NOMO-1 treated with DMSO at 0.1 percent for 48 hours (cell line): ENCODE measurements around the gene AUTS2.
A peak's percentile ranks its signal among the peaks of the same experiment; 100 is the strongest.

Experiments used
- DNase-seq: peaks from one replicate; lab custom pipeline; 2025; ENCODE audit not compliant: unreplicated experiment; lab: John Stamatoyannopoulos, UW

The AUTS2 gene

GRCh38 chr7:70214071-70214470, 615.8 kb downstream of the AUTS2 start:
- no peak for DNase-seq

DNA sequence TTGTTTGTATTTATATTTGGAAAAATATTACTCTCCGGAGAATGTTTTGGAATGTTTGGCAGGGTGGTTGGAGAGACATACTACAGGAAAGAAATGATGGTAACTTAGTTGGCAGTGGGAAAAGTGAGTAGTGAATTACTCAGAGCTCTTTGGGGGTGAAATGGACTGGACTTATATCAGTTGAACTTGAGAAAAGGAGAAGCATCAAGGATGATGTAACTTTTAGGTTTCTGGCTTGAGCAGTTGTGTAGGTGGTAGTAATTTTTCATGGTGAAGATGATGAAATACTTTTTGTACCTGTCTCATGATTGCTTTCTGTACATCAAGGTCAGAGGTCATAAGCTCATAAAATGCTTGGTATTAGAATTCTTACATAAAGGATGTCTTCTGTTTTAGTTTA, 617.2 kb downstream of the AUTS2 start:
- DNase-seq: peak; percentile 12

- no peak for DNase-seq
Observed at GRCh38 chr7:70217571-70217970, 619.3 kb downstream of the AUTS2 start.

DNA sequence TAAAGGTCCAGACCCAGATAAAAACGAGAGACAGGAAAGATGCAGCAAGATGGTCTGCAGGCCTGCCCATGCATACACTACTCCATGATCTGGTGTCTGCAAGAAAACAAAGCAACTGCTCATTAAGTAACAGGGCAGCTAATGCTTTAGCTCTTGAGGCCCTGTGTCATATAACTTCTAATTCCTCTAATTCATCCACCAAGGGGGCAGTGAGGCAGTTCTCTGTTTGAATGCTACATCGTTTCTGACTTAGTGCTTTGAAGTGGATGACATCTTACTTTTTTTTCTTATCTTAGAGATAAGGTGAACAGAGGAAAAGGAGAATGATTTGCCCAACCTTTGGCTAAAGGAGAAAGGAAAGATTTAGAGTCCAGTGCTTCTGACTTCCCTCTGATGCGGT, 619.7 kb downstream of the AUTS2 start:
- no peak for DNase-seq

DNA sequence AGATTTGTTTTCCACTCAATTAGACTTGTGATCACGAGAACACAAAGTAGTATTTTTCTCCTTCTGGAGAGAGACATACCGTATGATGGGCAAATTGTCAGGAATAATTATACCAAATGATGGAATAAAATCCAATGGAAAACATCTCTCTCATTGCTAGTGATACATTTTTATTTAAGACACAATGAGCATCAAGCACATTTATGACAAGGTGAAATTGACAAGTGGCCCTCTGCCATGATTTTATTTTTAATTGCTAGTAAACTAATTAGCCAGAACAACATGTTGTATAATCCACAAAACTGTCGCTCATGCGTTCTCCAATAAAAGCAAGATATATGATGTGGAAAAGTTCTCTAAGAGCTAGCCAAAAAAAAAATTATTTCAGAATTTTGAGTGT, 620.8 kb downstream of the AUTS2 start:
- DNase-seq: no peak

- no peak for DNase-seq
Observed at GRCh38 chr7:70229242-70229641, 631.0 kb downstream of the AUTS2 start.

GRCh38 chr7:70230761-70231160, 632.5 kb downstream of the AUTS2 start:
- DNase-seq: no peak

DNA sequence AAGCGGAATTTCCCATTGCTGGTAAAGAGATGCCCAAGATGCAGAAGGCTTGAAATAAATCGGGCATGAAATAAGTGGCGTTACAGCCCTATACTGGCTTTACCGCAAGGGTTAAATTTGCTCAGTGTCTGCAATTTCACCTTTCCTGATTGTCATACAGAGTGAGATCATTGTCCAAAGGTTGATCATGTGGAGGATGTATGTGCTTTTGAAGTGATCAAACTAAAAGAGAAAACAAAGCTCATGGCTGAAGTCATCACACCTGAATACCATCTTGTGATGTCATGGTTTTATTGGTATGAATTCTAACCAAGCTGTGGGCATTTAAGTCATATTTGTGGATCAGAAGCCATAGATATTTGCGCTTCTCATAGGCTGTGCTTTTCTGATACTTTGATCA, 635.5 kb downstream of the AUTS2 start:
- DNase-seq: no peak

GRCh38 chr7:70237256-70237655, 639.0 kb downstream of the AUTS2 start:
- DNase-seq: no peak

DNA sequence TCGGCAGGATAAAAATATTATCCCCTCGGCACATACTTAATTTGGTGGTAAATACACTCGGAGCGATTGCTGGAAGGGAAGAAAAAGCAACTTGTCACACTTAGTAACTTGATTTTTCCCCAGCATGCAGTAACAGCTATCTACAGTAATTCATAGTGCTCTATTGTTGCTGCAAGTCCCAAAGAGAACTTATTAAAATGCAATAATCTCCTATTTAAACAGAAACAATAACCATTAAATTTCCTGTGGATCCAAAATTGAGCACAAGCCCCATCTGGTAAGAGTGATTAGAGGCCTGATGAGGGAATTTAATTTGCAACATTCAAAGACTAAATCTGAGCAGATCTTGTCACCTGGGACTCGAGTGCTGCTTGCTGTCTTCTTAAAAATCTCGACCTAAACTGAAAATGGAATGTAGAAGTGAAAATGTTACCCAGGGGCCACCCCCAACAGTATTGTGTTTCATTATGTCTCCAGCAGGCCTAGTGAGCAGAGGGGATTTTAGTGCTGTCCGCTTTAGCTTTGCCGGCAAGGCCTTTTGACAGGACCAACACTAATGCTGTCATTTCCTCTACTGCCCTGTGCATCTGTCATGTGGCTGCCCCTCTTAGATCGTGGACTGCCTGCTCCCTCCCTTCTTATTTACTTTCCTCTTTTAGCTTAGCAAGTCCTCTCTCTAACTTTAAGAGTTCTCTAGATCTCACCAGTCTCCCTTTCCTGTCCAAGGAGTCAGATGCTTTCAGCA, 639.7 kb downstream of the AUTS2 start:
- no peak for DNase-seq

DNA sequence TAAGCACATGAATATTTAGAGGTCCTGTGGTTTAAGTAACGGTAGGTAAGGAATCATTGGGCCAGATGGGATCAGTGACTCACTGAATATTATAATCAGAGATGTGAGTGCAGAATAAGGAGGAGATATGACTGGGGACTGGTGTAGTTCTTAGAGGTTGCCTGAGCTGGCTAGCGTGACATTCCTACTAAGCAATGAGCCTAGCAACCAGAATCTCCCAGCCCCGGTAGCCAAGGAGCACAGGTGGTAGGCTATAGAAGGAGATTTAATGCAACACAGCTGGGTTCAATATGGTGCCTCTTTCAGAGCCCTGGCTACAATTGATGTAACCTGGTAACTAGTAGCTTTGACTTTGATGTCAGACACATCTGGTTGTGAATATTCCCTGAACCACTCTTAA, 641.6 kb downstream of the AUTS2 start:
- DNase-seq: no peak

- DNase-seq: no peak
Observed at GRCh38 chr7:70240873-70241272, 642.6 kb downstream of the AUTS2 start.

DNA sequence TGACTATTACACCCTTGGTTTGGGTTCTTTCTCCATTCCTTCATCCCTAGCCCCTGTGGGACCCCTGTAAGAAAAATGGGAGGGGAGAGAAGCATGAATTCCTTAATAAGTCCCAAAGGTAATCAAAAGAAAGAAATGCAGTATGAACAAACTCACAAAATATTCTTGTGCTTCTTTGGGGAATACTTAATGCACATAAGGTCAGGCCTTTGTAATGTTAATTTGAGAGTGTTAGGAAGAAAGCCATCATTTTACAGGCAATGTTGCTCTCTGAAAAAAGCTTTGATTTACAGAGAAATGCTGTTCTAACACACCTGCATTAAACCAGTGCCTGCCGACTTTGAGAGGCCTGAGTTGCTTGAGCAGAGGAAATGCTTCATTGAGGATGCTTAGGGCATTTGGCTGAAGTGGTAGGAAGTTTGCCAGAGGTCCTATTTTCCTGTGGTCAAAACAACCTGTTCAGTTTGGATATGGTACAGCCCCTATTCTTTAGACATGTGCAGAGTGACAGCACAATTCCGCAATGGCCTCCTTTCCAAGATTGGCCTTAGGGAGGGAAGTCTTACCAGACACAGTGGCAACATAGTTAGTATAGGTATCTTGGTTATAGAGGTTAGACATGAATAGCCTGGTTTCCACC, 643.4 kb downstream of the AUTS2 start:
- DNase-seq: no peak

DNA sequence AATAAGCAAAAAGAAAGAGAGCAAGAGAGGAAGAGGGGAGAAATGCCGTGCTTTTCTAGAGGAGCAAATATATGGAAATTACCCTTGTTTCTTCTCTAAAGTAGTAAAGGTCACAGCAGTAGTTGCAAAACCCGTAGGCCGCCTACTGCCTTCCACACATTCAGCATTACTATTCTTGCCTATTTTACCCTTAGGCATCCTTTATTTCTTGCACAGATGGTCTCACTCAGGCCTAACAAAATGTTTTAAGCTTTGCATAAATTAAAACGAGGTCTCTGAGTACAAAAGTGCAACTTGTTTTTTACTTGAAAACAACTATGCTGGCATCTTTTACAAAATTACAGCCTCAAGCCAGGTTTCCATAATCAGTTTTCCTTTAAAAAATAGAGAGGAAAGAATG, 644.6 kb downstream of the AUTS2 start:
- no peak for DNase-seq

- no peak for DNase-seq
Observed at GRCh38 chr7:70243443-70243842, 645.2 kb downstream of the AUTS2 start.

GRCh38 chr7:70257921-70258320, 659.6 kb downstream of the AUTS2 start:
- no peak for DNase-seq

DNA sequence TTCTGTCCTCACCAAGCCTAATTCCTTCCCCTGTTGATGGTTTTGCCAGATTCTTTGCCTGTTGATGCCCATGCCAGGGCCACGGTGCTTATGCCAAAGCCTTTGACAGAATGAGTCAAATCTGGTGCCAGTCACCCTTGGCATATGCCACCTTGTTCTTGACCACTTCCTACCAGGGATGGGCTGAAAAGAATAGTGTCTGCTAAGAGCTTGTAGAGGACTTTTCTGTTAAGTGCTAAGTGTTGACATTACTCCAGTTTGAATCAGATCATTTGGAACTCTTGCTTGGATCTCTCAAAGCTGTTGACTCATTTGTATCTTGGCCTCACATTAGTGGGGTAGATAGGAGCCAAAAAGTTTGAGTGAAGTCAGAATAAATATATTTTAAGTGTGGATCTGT, 661.2 kb downstream of the AUTS2 start:
- no peak for DNase-seq

GRCh38 chr7:70263471-70264255, 665.4 kb downstream of the AUTS2 start:
- DNase-seq: no peak

DNA sequence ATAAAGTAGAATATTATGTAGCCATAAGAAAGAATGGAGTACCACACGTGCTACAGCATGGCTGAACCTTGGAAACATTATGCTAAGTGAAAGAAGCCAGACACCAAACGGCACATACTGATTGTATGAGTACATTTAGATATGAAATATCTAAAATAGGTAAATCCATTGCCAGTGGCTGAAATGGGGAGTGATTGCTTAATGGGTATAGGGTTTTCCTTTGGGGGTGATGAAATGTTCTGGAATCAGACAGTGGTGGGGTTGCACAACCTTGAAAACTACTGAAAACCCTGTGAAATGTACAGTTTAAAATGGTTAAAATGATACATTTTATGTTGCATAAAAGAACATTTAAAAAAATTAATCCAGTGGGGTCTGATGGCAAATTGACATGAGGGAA, 667.9 kb downstream of the AUTS2 start:
- no peak for DNase-seq

- no peak for DNase-seq
Observed at GRCh38 chr7:70267381-70268120, 669.3 kb downstream of the AUTS2 start.

DNA sequence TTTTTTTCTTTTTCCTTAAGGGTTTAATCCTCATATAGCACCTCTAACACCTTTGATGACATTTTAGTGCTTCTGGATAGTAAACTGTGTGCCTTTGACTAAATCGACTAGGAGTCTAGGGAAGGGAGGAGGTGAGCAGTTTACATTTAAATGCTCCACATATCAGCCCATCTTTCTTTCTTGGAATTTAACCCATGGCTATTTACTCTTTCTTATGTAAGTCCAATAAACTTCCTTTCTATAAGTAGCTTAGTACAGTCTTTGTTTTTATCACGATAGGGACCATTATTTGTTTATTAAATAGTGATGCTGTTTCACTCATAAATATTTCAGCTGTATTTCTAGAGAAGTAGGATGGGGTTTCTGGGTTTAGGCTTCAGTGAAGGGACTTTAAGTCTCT, 669.9 kb downstream of the AUTS2 start:
- no peak for DNase-seq
